HG03432 (cell line): Measurements from ENCODE around the gene ZNF552.
A peak's percentile ranks its signal among the peaks of the same experiment; 100 is the strongest.

Source experiments
- ATAC-seq: cut with Tn5 transposase; IDR thresholded peaks from one replicate; pipeline ENCODE4 v1.9.1; 2021; ENCODE audit warnings: mild to moderate bottlenecking, moderate library complexity; ENCODE audit not compliant: unreplicated experiment

The ZNF552 gene

GRCh38 chr19:57779220-57779845 is 35.4 kb downstream of the ZNF552 start:
- no peak for ATAC-seq

DNA sequence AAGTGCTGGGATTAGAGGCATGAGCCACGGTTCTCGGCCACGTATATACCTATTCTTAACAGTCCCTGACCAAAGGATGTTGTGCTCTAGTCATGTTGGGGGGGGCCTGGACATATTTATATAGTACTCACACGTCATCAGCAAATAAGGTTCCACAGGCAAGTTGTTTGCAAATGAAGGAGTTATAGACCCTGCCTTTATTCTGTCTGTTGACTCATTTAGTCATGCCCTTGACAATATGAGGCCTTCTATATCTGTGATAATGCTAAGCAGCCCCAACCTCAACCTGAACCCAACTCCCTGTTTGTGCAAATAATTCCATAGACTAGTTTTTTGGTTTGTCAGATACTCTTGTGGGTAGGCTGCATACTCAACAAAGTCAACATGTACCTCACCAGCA is 36.4 kb downstream of the ZNF552 start:
- no peak for ATAC-seq

GRCh38 chr19:57776764-57777296 is 37.9 kb downstream of the ZNF552 start:
- ATAC-seq = no peak

DNA sequence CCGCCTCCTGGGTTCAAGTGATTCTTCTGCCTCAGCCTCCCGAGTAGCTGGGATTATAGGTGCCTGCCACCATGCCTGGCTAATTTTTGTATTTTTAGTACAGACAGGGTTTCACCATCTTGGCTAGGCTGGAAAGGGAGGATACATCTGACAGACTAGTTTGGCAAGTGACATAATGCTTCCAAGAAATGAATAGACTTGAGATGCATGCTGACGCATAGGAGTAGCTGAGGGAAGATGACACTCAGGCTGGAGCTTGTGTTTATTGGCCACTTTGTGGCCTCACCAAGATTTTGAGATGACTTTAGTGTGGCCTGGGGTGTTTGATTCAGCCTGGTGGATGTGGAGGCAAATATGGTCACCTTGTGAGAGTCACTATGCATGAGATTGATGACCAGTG is 41.2 kb downstream of the ZNF552 start:
- no peak for ATAC-seq

- ATAC-seq = no peak
Observed at GRCh38 chr19:57771417-57771816, 43.3 kb downstream of the ZNF552 start.

DNA sequence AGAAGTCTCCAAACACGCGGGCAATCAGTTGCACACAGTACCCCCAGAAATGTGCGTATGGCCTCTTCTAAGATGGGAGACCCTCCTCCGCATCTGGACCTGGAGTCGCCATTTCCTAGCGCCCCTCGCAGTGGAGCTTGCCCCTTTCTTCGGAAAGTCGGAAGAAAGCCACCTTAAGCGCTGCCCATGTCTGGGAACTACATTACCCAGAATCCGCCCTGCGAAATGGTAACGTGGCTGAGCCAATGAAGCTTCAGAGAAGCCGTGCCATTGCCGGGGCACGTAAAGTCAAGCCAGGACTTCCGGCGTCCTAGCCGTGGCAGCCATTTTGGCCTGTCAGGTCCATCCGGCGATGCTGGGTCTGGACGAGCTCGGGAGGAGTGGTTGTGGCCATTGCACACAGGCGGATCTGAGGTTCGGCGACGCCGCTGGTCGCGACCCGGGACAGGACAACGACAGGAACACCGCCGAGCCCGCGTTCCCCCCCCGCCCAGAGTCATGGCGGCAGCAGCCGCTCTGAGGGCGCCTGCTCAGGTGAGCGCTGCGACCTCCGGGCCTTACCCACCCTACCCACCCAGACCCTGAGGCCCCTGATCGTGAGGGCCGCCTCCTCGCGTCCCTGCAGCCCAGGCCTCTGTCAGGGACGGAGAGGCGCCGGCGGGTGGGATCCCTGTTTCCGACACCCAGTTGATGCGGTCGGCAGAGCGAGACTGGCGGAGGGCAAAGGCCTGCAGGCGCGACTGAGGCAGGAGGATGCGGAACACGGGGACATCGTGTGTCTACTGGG is 45.2 kb downstream of the ZNF552 start, which contains the start of gene ZNF586:
Gene ZNF586, plus strand, starts transcription at position 332 of the 787 bp plus-strand sequence. Its CDS starts 167 bp downstream, at position 499.
- peak; percentile 97 for ATAC-seq

DNA sequence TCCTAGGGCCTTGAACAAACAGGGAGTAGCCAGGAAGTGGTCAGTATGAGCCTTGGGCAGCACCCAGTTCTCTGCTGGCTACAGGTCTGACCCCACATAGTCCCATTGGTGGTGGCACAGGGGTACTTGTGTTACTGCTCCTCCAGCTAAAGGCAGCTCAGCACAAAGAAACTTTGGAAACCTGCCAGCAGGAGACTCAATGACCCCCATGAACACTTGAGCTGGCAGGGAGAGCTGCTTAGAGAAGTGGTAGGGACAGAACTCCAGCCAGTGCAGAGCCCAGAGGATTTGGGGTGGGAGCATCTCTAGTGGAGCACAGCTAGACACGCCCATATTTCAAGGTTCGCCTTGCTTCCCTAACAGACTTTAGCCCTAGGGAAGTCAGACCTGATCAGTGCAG is 55.6 kb downstream of the ZNF552 start:
- no peak for ATAC-seq

- ATAC-seq = no peak
Observed at GRCh38 chr19:57757941-57758340, 56.8 kb downstream of the ZNF552 start.
